Stomach smooth muscle (tissue), 2 donors: Measurements from ENCODE around the gene CNBD2.
"Not testable (repeated sequence)": the region's sequence is repeated elsewhere in the genome, so short reads cannot be mapped to it uniquely, and the experiment has no call there.

Source experiments
- H3K27ac ChIP-seq: one replicate; pipeline ENCODE4 v1.7.0; 2013; ENCODE audit warnings: mild to moderate bottlenecking, low read length, inconsistent platforms
- H3K27me3 ChIP-seq, 2 donors: one replicate each; pipeline ENCODE4 v1.7.0; 2013; ENCODE audit warnings: low read length in 2 of 2; ENCODE audit not compliant: insufficient read depth in 2 of 2, control insufficient read depth in 1 of 2
- H3K36me3 ChIP-seq, 2 donors: one replicate each; pipeline ENCODE4 v1.7.0; 2013; ENCODE audit warnings: low read length in 2 of 2; ENCODE audit not compliant: control insufficient read depth in 2 of 2, insufficient read depth in 2 of 2
- H3K4me1 ChIP-seq: one replicate; pipeline ENCODE4 v1.7.0; 2013; ENCODE audit warnings: low read length; ENCODE audit not compliant: control insufficient read depth, insufficient read depth
- H3K4me3 ChIP-seq, 2 donors: one replicate each; pipeline ENCODE4 v1.7.0; 2013; ENCODE audit warnings: low read length in 2 of 2
- H3K9ac ChIP-seq, 2 donors: one replicate each; pipeline ENCODE4 v1.7.0; 2013; ENCODE audit warnings: low read length in 2 of 2, mild to moderate bottlenecking in 1 of 2
- H3K9me3 ChIP-seq, 2 donors: one replicate each; pipeline ENCODE4 v1.7.0; 2013; ENCODE audit warnings: low read length in 2 of 2; ENCODE audit not compliant: control insufficient read depth in 2 of 2
- donor health status: healthy.
- donor health status: Pancreatic carcinoma.

CNBD2 gene

DNA sequence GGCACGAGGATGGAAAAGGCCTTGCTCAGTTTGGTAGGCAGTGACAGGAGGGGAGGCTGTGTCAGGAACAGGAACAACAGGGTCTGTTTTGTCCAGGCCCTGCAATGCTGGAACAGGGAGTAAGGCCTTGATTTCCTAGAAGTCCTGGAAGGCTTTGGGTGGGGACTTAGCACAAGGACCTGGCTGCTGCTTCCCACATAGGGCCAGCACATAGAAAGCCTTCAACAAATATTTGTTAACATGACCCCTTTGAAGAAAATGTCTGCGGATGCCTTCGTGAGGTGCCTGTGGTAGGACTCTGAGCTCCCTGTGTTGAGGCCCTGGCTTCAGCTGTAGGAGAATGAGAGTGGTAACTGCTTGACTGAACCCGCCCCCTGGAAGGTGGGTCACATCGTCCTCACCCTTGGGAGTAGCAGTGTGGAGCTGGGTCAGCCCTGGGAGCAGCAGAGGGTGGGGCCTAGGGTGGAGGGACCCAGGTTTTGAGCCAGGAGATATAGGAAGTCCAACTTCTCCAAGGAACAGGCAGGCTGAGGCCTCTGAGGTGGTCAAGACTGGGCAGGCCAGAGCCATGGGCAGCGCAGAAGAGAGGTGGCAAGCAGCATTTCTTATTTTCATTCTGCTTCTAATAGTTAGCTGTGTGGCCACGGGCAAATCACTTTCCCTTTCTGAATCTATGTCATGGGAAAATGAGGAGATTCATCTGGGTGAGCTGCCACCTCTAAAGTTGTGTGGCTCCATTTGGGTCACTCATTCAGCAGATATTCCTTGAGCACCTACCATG is 50.0 kb downstream of the CNBD2 start:
- Histone ChIP-seq H3K27ac (no peak overlapping the region), H3K9ac (no peak overlapping the region), H3K4me1 (peaks cover 4% of the 10 kb centered on the region), H3K36me3 (no peaks in the 10 kb centered on the region), H3K4me3 (no peak overlapping the region), H3K9me3 (no peaks in the 10 kb centered on the region), H3K27me3 (no peaks in the 10 kb centered on the region)

DNA sequence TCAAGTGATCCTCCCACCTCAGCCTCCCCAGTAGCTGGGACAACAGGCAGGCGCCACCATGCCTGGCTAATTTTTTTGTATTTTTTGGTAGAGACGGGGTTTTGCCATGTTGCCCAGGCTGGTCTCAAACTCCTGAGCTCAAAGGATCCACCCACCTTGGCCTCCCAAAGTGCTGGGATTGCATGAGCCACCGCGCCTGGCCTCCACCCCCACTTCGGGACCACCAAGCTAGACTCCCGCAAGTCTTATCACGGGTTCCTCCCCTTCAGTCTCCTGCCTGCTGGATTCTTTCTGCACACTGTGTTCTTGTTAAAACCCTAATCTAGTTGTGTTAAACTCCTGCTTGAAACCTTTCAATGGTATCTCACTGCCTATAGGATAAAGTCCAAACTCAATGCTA is 57.7 kb downstream of the CNBD2 start:
- H3K4me3 ChIP-seq, H3K4me1 ChIP-seq, H3K27ac ChIP-seq, H3K36me3 ChIP-seq, H3K9me3 ChIP-seq, H3K27me3 ChIP-seq, H3K9ac ChIP-seq: not testable (repeated sequence)

DNA sequence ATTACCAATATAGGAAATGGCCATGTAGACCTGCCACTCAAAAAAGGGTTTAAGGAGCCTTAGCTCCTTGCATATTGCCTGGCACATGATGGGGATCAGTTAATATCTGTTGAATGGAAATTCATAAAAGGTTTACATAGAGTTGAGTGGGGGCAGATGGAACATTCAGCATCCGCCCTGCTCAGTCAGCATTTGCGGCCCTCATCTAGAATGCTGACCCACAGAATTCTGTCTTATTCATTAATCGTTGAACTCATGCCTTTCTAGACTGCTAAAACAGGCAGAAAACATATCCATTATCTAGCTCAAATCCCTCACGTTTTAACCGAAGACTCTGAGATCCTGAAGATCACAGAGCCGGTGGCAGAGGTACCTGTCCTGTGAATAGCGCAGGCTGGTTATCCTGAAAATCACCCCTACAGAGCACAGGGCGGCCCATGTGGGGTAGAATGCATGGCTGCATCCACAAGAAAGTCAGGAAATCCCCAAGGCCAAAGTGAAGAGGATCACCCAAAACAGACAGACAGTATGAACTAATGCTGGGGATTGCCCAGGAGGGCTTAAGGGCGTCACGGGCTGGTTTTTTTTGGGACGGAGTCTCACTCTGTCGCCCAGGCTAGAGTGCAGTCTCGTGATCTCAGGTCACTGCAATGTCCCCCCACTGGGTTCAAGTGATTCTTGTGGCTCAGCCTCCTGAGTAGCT is 59.9 kb downstream of the CNBD2 start:
- Histone ChIP-seq H3K27me3 (no peaks in the 10 kb centered on the region), H3K9me3 (no peaks in the 10 kb centered on the region), H3K27ac (no peak overlapping the region), H3K9ac (no peak overlapping the region), H3K4me3 (no peak overlapping the region), H3K36me3 (no peaks in the 10 kb centered on the region), H3K4me1 (no peaks in the 10 kb centered on the region)

DNA sequence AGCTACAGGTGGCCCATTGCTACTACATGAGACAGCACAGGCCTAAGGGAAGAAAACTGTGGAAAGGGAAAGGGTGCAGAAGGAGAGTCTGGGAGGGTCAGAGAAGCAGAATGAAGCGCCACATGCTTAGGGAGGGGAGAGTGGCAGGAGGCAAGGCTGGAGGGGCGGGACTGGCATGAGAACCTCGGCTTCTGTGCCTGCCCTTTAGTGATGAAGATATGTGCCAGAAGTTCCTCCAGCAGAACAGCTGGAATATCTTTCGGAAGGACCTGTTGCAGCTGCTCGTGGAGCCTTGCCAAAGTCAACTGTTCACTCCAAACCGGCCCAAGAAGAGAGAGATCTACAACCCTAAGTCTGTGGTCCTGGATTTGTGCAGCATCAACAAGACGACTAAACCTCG is 61.8 kb downstream of the CNBD2 start:
- no peaks in the 10 kb centered on the region for H3K4me1 ChIP-seq
- H3K27me3 ChIP-seq = no peaks in the 10 kb centered on the region
- no peaks in the 10 kb centered on the region for H3K36me3 ChIP-seq
- no peak overlapping the region for H3K27ac ChIP-seq
- no peak overlapping the region for H3K4me3 ChIP-seq
- H3K9me3 ChIP-seq = no peaks in the 10 kb centered on the region
- H3K9ac ChIP-seq = no peak overlapping the region

DNA sequence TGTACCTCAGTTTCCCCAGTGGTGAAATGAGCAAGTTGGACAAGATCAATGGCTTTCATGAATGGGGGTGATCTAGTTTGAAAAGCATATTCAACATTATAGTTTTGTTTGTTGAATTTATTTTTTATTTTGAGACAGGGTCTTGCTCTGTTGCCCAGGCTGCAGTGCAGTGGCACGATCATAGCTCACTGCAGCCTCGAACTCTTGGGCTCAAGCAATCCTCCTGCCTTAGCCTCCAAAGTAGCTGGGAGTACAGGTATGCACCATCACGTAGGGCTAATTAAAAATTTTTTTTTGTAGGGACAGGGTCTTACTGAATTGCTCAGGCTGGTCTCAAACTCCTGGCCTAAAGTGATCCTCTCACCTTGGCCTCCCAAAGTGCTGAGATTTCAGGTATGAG is 63.4 kb downstream of the CNBD2 start:
- H3K36me3 ChIP-seq = no peaks in the 10 kb centered on the region

DNA sequence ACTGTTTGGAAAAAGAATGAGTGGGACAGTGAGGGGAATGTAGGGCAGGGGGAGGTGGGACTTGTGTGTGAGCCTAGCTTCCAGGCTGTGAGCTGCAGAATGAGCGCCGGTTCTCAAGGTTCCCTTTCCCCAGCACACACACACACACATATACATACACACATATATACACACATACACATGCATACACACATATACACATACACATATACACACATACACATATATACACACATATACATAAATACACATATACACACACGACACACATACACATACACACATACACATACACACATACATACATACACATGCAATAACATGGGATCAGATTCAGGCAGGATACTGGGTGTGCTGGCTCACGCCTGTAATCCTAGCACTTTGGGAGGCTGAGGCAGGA is 66.5 kb downstream of the CNBD2 start:
- no peak overlapping the region for H3K27ac ChIP-seq
- H3K9me3 ChIP-seq = no peaks in the 10 kb centered on the region
- H3K4me3 ChIP-seq = no peak overlapping the region
- no peaks in the 10 kb centered on the region for H3K36me3 ChIP-seq
- H3K9ac ChIP-seq = no peak overlapping the region
- no peaks in the 10 kb centered on the region for H3K4me1 ChIP-seq
- H3K27me3 ChIP-seq = no peaks in the 10 kb centered on the region

More for the DNA sequence above, 63.4 kb downstream of the CNBD2 start:
- Histone ChIP-seq H3K9me3 (no peaks in the 10 kb centered on the region), H3K4me3 (no peak overlapping the region), H3K9ac (no peak overlapping the region), H3K27me3 (no peaks in the 10 kb centered on the region), H3K27ac (no peak overlapping the region), H3K4me1 (no peaks in the 10 kb centered on the region)

DNA sequence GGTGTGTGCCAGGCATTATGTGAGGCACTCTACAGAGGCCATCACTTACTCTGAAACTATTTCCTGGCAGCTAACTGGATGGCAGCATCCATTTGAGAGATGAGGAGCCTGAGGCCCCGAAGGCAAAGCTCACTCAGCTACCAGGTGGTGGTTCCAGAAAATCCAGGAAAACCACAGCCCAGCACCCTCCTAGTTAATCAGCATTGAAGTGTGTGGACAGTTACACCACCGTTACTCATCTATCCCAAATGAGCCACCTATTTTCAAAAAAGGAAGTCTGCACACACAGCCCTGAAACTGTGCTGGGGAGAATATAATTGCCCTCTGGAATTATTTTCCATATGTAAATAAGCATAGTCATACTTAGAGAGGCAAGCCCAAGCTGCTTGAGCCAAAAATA is 67.4 kb downstream of the CNBD2 start:
- Histone ChIP-seq H3K4me3 (no peak overlapping the region), H3K4me1 (no peaks in the 10 kb centered on the region), H3K27ac (no peak overlapping the region), H3K36me3 (no peaks in the 10 kb centered on the region), H3K9me3 (no peaks in the 10 kb centered on the region), H3K27me3 (no peaks in the 10 kb centered on the region), H3K9ac (no peak overlapping the region)

DNA sequence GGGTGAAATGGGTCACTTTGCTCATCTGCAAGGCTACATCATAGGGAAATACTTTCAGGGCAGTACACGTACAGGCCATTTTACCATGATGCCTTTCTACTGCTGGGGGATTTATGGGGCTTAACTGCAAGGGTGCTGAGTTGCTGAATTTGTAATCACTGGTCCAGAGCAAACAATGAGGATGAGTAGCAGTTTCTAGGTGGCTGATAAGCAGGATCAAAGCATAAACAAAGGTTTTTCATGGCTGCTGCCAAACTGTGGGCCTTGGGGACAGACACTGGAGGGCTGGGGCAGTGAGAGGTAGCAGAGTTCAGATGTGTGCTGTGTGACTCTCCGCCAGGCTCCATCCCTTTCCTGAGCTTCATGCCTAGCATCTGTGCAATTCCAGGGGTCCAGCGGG is 68.3 kb downstream of the CNBD2 start:
- Histone ChIP-seq H3K9me3 (no peaks in the 10 kb centered on the region), H3K4me1 (no peaks in the 10 kb centered on the region), H3K36me3 (no peaks in the 10 kb centered on the region), H3K27ac (no peak overlapping the region), H3K27me3 (no peaks in the 10 kb centered on the region), H3K9ac (no peak overlapping the region), H3K4me3 (no peak overlapping the region)

DNA sequence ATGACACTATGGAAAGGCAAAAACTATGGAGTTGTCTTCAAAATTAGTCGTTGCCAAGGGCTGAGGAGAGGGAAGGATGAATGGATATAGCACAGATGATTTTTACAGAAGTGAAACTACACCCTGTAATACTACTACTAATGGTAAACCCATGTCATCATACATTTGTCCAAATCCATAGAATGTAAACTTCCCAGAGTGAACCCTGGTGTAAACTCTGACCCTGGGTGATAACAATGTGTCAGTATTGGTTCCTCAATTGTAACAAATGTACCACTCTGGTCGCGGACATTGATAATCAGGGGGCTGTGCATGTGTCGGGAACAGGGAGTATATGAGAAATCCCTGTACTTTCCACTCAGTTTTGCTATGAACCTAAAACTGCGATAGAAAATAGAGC is 72.2 kb downstream of the CNBD2 start:
- no peaks in the 10 kb centered on the region for H3K9me3 ChIP-seq
- H3K4me1 ChIP-seq = no peaks in the 10 kb centered on the region
- no peak overlapping the region for H3K4me3 ChIP-seq
- H3K27ac ChIP-seq = no peak overlapping the region
- H3K27me3 ChIP-seq = no peaks in the 10 kb centered on the region
- H3K36me3 ChIP-seq = no peaks in the 10 kb centered on the region
- H3K9ac ChIP-seq = no peak overlapping the region

DNA sequence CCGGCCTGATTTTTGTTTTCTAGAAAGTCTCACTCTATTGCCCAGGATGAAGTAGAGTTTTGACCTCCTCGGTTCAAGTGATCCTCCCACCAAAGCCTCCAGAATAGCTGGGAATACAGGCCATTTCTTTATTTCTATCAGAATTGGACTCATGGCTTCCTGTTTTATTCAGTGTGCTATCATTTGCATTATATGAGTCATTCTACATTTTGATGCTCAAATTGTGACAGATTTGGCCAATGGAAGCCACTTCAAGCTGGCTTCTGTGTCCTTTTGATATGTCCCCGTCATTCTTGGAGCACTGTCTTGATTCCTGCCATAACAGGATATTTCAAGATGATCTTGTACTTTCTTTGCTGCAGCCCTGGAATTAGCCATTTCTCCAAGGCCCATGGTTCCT is 75.1 kb downstream of the CNBD2 start:
- Histone ChIP-seq H3K4me1 (no peaks in the 10 kb centered on the region), H3K27ac (no peak overlapping the region), H3K27me3 (no peaks in the 10 kb centered on the region), H3K4me3 (no peak overlapping the region), H3K9me3 (no peaks in the 10 kb centered on the region), H3K36me3 (no peaks in the 10 kb centered on the region), H3K9ac (no peak overlapping the region)

DNA sequence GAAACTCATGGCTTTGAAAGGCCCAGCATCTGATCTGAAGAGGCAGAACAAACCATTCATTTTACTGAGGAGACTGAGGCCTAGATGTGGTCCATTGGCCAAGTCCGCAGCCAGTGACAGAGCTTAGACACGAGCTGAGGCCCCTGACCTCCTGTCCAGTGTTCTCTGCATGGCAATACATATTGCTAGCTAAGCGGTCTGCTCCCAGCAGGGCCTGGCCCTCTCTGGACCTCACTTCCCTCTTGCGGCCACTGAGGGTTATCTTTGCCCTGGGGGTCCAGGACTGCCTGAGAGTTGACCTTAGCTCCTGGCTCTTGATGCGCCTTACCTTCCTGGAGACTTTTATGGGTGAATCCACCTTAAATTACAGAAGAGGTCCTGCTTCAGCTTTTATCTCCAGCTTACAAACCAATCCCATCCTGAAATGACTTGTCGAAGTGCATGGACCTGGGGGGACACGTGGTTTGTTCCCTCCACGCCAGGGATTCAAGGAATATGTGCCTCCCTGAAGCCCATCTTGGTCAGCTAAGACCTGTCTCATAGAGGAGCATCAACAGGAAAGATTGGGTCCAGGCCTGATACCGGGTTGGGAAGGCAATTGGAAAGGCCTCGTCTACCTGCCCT is 75.6 kb downstream of the CNBD2 start:
- Histone ChIP-seq H3K36me3 (no peaks in the 10 kb centered on the region), H3K9ac (no peak overlapping the region), H3K4me1 (no peaks in the 10 kb centered on the region), H3K27me3 (no peaks in the 10 kb centered on the region), H3K27ac (no peak overlapping the region), H3K9me3 (no peaks in the 10 kb centered on the region), H3K4me3 (no peak overlapping the region)
